ENCODE measurements around the gene SCNN1A. TPM values are rescaled to one million over a fixed set of nuclear protein-coding genes. Genes with fewer than 3 reads are reported as not detected.
A peak's percentile ranks its signal among the peaks of the same experiment; 100 is the strongest.

Gene SCNN1A
- total RNA-seq, 1 experiment from 2014 or later, result 17.1 TPM

DNA sequence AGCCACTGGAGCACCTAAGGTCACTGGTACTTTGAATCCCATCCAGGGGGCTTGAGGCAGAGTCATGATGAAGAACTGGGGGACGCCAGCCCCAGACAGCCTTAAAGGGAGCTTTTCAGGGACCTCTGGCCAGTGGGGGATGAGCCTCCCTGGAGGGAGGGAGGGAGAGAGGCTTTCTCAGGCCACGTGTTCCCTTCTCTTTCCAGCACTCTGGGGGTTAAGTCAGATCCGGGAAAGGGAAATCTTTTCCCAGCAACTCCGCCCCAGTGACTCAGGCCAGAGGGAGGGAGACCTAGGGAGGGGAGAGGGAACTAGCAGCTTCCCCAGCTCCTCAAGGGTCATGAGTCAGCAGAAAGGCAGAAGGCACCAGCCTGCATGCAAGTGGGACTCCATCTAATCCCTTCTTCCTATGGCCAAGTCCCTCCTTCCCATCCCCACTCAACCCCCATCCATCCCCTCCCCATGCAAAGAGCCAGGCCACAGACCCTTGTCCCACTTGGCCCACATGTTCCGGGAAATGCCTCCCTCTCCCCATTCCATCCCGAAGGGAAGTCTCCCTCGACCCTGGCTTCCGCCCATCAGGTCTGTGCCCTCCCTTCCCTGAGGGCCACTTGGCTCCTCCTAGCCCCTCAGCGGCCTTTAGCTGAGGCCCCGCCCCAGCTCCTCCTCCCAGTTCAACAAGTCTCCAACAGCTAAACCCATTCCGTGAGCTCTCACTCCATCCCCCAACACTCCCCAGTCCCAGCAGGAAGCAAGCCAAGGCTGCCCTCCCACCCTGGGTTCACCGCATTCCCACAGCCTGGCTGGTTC is 39.1 kb downstream of the SCNN1A start:
- Histone ChIP-seq H3K4me1 (ENCODE audit: control insufficient read depth, insufficient read depth, low read length) (peaks cover 63% of the 10 kb centered on the region), H3K27me3 (ENCODE audit: control insufficient read depth, insufficient read depth, low read length) (no peaks in the 10 kb centered on the region), H3K9me3 (ENCODE audit: control insufficient read depth, insufficient read depth, low read depth, low read length) (no peaks in the 10 kb centered on the region), H3K4me3 (ENCODE audit: low read depth in 2 of 2, low read length in 2 of 2) (peak overlapping the region; percentile 71 to 94), H3K27ac (ENCODE audit: low read length) (peak overlapping the region; percentile 99), H3K36me3 (ENCODE audit: control insufficient read depth, insufficient read depth, low read length) (peaks cover 7% of the 10 kb centered on the region)
- in situ Hi-C loops (cut with HindIII; ENCODE audit: low pct_unique_long_range_greater_than_20kb, low sequenced_read_pairs), result no loop called here
- peak; percentile 93 for DNase-seq (ENCODE audit: low read depth, low spot score)
- POLR2A ChIA-PET, result interaction anchor here (0.6 to 1.1 kb wide), 5 partner anchors 34 to 155 kb away, joined by 3 to 10 read pairs (median 7); no protein-coding TSS in a partner anchor
- CTCF ChIA-PET, result interaction anchor here (1.3 kb wide), 1 partner anchor 10 kb away, joined by 5 read pairs; no protein-coding TSS in a partner anchor
- peak; percentile 86 for ATAC-seq
- no TSS peak for BruUV-seq (replicated peaks)
- intact Hi-C loops (cut with micrococcal nuclease; ENCODE audit: unreplicated experiment), result loop anchor here (5.0 kb wide), 1 partner anchor 36 kb away; no protein-coding TSS in a partner anchor
- TF ChIP-seq, protein P1, sequence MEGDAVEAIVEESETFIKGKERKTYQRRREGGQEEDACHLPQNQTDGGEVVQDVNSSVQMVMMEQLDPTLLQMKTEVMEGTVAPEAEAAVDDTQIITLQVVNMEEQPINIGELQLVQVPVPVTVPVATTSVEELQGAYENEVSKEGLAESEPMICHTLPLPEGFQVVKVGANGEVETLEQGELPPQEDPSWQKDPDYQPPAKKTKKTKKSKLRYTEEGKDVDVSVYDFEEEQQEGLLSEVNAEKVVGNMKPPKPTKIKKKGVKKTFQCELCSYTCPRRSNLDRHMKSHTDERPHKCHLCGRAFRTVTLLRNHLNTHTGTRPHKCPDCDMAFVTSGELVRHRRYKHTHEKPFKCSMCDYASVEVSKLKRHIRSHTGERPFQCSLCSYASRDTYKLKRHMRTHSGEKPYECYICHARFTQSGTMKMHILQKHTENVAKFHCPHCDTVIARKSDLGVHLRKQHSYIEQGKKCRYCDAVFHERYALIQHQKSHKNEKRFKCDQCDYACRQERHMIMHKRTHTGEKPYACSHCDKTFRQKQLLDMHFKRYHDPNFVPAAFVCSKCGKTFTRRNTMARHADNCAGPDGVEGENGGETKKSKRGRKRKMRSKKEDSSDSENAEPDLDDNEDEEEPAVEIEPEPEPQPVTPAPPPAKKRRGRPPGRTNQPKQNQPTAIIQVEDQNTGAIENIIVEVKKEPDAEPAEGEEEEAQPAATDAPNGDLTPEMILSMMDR (IDR thresholded peaks at IDR 0.05), result no peak
- TF ChIP-seq, protein P2, sequence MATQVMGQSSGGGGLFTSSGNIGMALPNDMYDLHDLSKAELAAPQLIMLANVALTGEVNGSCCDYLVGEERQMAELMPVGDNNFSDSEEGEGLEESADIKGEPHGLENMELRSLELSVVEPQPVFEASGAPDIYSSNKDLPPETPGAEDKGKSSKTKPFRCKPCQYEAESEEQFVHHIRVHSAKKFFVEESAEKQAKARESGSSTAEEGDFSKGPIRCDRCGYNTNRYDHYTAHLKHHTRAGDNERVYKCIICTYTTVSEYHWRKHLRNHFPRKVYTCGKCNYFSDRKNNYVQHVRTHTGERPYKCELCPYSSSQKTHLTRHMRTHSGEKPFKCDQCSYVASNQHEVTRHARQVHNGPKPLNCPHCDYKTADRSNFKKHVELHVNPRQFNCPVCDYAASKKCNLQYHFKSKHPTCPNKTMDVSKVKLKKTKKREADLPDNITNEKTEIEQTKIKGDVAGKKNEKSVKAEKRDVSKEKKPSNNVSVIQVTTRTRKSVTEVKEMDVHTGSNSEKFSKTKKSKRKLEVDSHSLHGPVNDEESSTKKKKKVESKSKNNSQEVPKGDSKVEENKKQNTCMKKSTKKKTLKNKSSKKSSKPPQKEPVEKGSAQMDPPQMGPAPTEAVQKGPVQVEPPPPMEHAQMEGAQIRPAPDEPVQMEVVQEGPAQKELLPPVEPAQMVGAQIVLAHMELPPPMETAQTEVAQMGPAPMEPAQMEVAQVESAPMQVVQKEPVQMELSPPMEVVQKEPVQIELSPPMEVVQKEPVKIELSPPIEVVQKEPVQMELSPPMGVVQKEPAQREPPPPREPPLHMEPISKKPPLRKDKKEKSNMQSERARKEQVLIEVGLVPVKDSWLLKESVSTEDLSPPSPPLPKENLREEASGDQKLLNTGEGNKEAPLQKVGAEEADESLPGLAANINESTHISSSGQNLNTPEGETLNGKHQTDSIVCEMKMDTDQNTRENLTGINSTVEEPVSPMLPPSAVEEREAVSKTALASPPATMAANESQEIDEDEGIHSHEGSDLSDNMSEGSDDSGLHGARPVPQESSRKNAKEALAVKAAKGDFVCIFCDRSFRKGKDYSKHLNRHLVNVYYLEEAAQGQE (IDR thresholded peaks at IDR 0.05; ENCODE audit: insufficient read depth in 1 of 2, low read depth in 2 of 2, low read length in 1 of 2), result no peak
- TF ChIP-seq TCF7L2 (IDR thresholded peaks at IDR 0.05; ENCODE audit: low read depth, low read length) (no peak), SIN3A (IDR thresholded peaks at IDR 0.05; ENCODE audit: borderline replicate concordance, insufficient read depth, low read depth, low read length) (no peak), POLR2AphosphoS5 (IDR thresholded peaks at IDR 0.05; ENCODE audit: low read depth, low read length) (peak; percentile 47; the same call in 1 of the 2 replicates)

DNA sequence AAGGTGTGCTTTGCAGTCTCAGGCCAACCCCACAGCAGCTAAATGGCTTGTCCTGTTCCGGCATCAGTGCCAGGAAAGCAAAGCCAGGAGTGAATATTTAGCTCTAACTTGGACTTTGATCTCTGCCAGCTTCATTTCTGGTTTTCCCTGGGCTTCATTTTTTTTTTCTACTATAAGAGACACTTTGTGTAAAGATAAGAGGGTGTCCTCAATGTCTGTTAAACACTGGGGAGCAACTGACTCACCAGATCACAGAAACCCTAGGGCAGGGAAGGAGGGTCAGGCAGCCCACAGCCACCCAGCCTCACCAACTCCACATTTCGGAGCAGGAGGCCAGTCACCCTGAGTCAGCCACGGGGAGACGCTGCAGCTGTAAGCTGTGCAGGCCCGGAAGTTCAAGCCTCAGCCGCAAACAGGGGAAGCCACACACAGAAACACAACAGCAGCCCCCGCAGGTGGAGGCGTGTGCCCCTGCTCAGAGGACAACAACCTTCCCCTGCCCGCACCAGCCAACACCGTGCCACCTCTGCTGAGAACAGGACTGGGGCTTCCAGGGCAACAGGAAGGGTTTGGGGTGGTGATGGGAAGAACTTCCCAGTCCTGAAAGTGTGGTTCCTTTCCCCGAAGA is 39.8 kb downstream of the SCNN1A start:
- in situ Hi-C loops (cut with HindIII; ENCODE audit: low pct_unique_long_range_greater_than_20kb, low sequenced_read_pairs), result no loop called here
- intact Hi-C loops (cut with micrococcal nuclease; ENCODE audit: unreplicated experiment), result loop anchor here (5.0 kb wide), 1 partner anchor 37 kb away; no protein-coding TSS in a partner anchor
- BruUV-seq (replicated peaks), result no TSS peak
- Histone ChIP-seq H3K4me1 (ENCODE audit: control insufficient read depth, insufficient read depth, low read length) (peaks cover 63% of the 10 kb centered on the region), H3K9me3 (ENCODE audit: control insufficient read depth, insufficient read depth, low read depth, low read length) (no peaks in the 10 kb centered on the region), H3K27ac (ENCODE audit: low read length) (peak overlapping the region; percentile 99), H3K4me3 (ENCODE audit: low read depth in 2 of 2, low read length in 2 of 2) (peak overlapping the region; percentile 71 to 94), H3K36me3 (ENCODE audit: control insufficient read depth, insufficient read depth, low read length) (peaks cover 9% of the 10 kb centered on the region), H3K27me3 (ENCODE audit: control insufficient read depth, insufficient read depth, low read length) (no peaks in the 10 kb centered on the region)
- TF ChIP-seq, protein P2 (IDR thresholded peaks at IDR 0.05; ENCODE audit: insufficient read depth in 1 of 2, low read depth in 2 of 2, low read length in 1 of 2), result no peak
- TF ChIP-seq POLR2AphosphoS5 (IDR thresholded peaks at IDR 0.05; ENCODE audit: low read depth, low read length), result no peak; the same call in 1 of the 2 replicates
- TF ChIP-seq, protein P1 (IDR thresholded peaks at IDR 0.05), result no peak
- DNase-seq (ENCODE audit: low read depth, low spot score), result no peak
- POLR2A ChIA-PET, result interaction anchor here (0.9 kb wide), 2 partner anchors 39 to 85 kb away, joined by 3 to 4 read pairs; no protein-coding TSS in a partner anchor
- ATAC-seq, result peak; percentile 12; the same call in 1 of the 2 replicates
- CTCF ChIA-PET, result interaction anchor here (0.7 to 1.3 kb wide), 2 partner anchors 10 to 196 kb away, joined by 5 read pairs; no protein-coding TSS in a partner anchor
